Neural progenitor cell (in vitro differentiated cells): ENCODE measurements around the gene MOGAT1.

ENCODE experiments used
- CTCF ChIP-seq: fragments of 200-600 bp; sonication (generic); IDR thresholded peaks from 2 replicates; pipeline ENCODE4 v1.5.1; 2017; ENCODE audit warnings: antibody characterized with exemption, mild to moderate bottlenecking
- EZH2 ChIP-seq: fragments of 200-600 bp; sonication (generic); IDR thresholded peaks from 2 replicates; pipeline ENCODE4 v1.6.1; 2017; ENCODE audit warnings: antibody characterized with exemption, mild to moderate bottlenecking, moderate library complexity
- EZH2phosphoT487 ChIP-seq: fragments of 200-600 bp; sonication (generic); IDR thresholded peaks from 2 replicates; pipeline ENCODE4 v1.6.1; 2017; ENCODE audit warnings: antibody characterized with exemption

GRCh38 chr2:222709191-222709891 is 37.9 kb downstream of the MOGAT1 start:
- TF ChIP-seq CTCF (no peak), EZH2 (no peak), EZH2phosphoT487 (no peak)
